ENCODE data around the gene FAM219B.

The FAM219B gene

DNA sequence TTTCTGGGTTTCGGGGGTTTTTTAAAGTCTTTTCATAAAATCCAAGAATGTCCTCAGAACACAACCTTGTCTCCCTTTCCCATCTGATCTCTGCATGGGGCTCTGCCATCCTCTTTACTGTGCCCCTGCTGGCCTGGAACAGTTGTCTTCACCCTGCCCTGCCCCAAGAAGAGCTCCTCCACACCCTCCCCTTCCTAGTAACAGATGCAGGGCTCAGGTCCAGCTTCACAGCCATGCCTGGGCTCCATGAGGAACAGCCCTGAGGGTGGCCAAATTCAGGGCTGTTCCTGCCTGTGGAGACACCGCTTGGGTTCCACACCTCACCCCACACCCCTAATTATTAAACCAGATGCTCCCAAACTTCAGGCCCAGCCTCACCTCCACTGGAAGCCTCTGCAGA, 50.8 kb downstream of the FAM219B start:
- DNase-seq (ENCODE audit: insufficient read length, low spot score), result no peak
- TF ChIP-seq TAF1 (IDR thresholded peaks at IDR 0.05; ENCODE audit: low read depth, low read length) (no peak), SPI1 (IDR thresholded peaks at IDR 0.05; ENCODE audit: low read depth, low read length) (no peak), POU2F2 (IDR thresholded peaks at IDR 0.05; ENCODE audit: low read depth, low read length) (no peak), POLR2AphosphoS5 (IDR thresholded peaks at IDR 0.05; ENCODE audit: low read depth, low read length) (no peak)
- FAIRE-seq, result no peak

GRCh38 chr15:74854453-74855022, 52.1 kb downstream of the FAM219B start:
- no peak for DNase-seq (ENCODE audit: insufficient read length, low spot score)
- no peak for FAIRE-seq
- TF ChIP-seq POLR2A (IDR thresholded peaks at IDR 0.05; ENCODE audit: low read depth, low read length) (no peak), PAX5 (IDR thresholded peaks at IDR 0.05; ENCODE audit: insufficient read depth, low read length, severe bottlenecking) (no peak), TAF1 (IDR thresholded peaks at IDR 0.05; ENCODE audit: low read depth, low read length) (no peak), POU2F2 (IDR thresholded peaks at IDR 0.05; ENCODE audit: low read depth, low read length) (no peak)

DNA sequence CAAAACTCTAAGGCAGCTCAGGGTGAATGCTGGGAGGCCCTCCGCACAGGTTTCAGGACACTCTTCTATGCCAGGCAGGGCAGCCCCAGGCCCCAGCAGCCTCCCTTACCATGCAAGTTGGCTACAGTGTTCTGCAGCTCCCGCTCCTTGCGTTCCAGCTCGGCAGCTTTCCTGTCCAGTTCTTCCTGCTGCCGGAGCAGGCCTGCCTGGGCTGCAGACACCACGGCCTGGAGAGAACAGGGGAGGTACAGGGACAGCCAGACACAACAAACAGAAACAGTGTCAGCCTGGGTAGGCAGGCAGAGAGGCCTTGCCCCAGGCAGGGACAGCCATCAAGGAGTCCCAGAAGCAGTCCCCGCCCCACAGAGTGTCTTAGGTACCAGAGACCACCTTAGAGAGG, 54.7 kb downstream of the FAM219B start:
- TF ChIP-seq POLR2A (IDR thresholded peaks at IDR 0.05; ENCODE audit: low read depth, low read length), result no peak
- no peak for TF ChIP-seq POLR2AphosphoS5 (IDR thresholded peaks at IDR 0.05; ENCODE audit: low read depth, low read length)
- TF ChIP-seq POU2F2 (IDR thresholded peaks at IDR 0.05; ENCODE audit: low read depth, low read length), result no peak
- no peak for TF ChIP-seq PAX5 (IDR thresholded peaks at IDR 0.05; ENCODE audit: insufficient read depth, low read length, severe bottlenecking)
- TF ChIP-seq SPI1 (IDR thresholded peaks at IDR 0.05; ENCODE audit: low read depth, low read length), result no peak
- TF ChIP-seq TAF1 (IDR thresholded peaks at IDR 0.05; ENCODE audit: low read depth, low read length), result no peak
- DNase-seq (ENCODE audit: insufficient read length, low spot score), result no peak
- FAIRE-seq, result no peak

- TF ChIP-seq POLR2AphosphoS5 (IDR thresholded peaks at IDR 0.05; ENCODE audit: low read depth, low read length) (no peak), POU2F2 (IDR thresholded peaks at IDR 0.05; ENCODE audit: low read depth, low read length) (no peak), POLR2A (IDR thresholded peaks at IDR 0.05; ENCODE audit: low read depth, low read length) (no peak), PAX5 (IDR thresholded peaks at IDR 0.05; ENCODE audit: insufficient read depth, low read length, severe bottlenecking) (no peak), SPI1 (IDR thresholded peaks at IDR 0.05; ENCODE audit: low read depth, low read length) (no peak), TAF1 (IDR thresholded peaks at IDR 0.05; ENCODE audit: low read depth, low read length) (no peak)
- no peak for DNase-seq (ENCODE audit: insufficient read length, low spot score)
- FAIRE-seq, result no peak
Measured at GRCh38 chr15:74850393-74850792, 56.3 kb downstream of the FAM219B start.
